Measurements from ENCODE around the gene MARCHF5. TPM values are rescaled to one million over a fixed set of nuclear protein-coding genes. Genes with fewer than 3 reads are reported as not detected.
"Not testable (repeated sequence)": the region's sequence is repeated elsewhere in the genome, so short reads cannot be mapped to it uniquely, and the experiment has no call there.

Gene MARCHF5
- total RNA-seq, 1 donor from 2014 or later, result 36.5 TPM

DNA sequence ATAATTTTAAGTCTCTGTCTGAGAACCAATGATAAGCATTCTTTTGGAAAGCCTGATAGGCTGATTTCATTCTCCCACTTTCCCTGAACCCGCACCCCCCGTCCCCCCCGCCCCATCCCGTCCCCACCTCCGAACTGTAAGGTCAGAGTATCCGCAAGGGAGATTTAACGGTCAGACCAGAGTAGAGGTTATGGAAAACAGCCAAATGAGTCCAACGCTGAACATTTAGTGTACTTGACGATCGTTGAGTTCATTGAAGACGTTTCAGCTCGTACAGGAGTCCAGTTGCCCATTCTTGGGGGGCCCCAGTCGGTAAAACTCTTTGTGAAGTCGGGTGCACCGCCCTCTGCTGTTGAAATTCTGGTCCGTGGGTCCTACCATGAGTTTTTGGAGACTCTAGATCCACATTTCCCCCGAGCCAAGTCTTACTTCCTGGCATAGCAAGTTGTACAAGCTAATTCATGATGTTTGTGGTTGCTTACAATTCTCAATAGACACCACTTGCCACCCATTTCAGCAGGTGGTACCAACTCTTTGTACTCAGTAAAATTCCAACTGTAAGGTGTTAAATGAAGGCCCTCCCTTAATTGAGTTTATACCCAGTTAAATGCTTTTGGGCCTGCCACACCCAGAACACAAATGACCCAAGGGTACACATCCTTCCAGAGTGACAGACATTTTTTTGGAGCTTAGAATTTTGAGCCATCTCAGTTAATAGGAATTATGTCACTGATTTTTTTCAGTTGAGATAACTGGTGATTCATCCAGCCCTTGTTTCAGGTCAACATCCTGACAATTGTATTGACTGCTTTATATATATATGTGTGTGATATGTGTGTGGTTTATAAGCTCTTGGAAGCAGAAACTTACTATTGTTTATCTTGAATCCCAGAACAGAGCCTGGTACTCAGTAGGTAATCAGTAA, 1.2 kb downstream of the MARCHF5 start:
- intact Hi-C loops (cut with DNase I), result loop anchor here (1.0 to 2.0 kb wide), 4 partner anchors 52 to 204 kb away; no protein-coding TSS in a partner anchor
- DNase-seq (ENCODE audit: missing footprints), result peak; percentile 74
- peak; percentile 7 for ATAC-seq

- intact Hi-C loops (cut with DNase I), result no loop called here
- no peak for DNase-seq (ENCODE audit: missing footprints)
- ATAC-seq, result peak; percentile 46
Observed at GRCh38 chr10:92298487-92298886, 7.5 kb downstream of the MARCHF5 start.

GRCh38 chr10:92303096-92303495, 12.1 kb downstream of the MARCHF5 start:
- ATAC-seq (no peak), DNase-seq (ENCODE audit: missing footprints) (no peak)
- intact Hi-C loops (cut with DNase I), result no loop called here

DNA sequence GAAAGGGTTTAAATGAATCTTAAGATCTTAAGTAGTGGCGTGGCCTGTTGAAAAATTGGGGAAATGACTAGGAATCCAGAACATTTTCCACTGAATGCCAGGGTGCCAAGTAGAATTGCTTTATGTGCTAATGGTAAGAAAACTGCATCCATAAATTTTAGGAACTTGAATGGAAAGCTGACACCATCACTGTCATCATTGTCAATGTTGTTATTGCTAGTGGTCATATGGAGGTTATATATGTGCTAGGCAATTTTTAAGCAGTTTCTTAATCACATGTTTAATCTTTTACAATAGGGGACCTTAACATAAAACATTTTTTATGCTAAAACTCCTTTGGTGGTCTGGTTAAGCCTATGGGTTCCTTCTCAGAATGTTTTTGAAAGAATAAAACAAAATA, 13.1 kb downstream of the MARCHF5 start:
- ATAC-seq, result no peak
- no peak for DNase-seq (ENCODE audit: missing footprints)
- intact Hi-C loops (cut with DNase I), result no loop called here

DNA sequence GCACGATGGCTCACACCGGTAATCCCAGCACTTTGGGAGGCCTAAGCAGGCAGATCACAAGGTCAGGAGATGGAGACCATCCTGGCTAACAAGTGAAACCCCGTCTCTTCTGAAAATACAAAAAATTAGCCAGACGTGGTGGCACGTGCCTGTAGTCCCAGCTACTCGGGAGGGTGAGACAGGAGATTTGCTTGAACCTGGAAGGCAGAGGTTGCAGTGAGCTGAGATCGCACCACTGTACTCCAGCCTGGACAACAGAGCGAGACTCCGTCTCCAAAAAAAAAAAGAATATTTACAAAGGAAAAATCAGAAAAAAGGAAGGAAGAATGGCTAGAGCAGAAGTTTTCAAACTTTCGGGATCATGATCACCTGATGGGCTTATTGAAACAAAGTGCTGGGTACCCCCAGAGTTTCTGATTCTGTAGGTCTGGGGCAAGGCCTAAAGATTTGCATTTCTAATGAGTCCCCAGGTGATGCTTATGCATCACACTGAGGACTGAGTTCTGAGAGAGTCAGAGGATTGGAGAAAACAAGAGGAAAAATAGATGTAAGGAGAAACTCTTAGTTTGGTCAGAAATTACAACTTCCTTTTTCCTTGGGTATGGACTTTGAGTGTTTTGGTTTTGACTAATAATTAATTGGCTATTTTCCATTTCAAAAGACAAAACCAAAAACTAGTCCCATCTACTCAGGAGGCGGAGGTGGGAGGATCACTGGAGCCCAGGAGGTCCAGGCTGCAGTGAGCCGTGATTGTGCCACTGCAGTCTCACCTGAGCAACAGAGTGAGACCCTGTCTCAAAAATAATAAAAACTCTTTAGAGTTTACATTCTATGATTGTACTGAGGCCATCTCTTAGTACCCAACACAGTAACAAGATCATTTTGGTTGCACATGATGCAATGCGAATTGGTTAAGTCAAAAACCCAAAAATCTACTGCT, 14.4 kb downstream of the MARCHF5 start:
- intact Hi-C loops (cut with DNase I), result no loop called here
- DNase-seq (ENCODE audit: missing footprints), result no peak
- no peak for ATAC-seq

GRCh38 chr10:92309272-92309671, 18.3 kb downstream of the MARCHF5 start:
- ATAC-seq, result no peak
- no peak for DNase-seq (ENCODE audit: missing footprints)
- intact Hi-C loops (cut with DNase I), result no loop called here

DNA sequence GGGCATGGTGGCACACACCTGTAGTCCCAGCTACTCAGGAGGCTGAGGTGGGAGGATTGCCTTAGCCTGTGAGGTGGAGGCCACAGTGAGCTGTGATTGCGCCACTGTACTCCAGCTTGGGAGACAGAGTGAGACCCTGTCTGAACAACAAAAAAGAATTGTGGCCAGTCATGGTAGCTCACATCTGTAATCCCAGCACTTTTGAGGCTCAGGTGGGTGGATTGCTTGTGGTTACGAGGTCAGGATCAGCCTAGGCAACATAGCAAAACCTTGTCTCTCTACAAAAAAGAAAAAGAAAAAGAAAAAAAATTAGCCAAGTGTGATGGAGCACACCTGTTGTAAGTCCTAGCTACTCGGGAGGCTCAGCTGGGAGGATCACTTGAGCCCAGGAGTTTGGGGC, 22.8 kb downstream of the MARCHF5 start:
- ATAC-seq (no peak), DNase-seq (ENCODE audit: missing footprints) (no peak)
- intact Hi-C loops (cut with DNase I), result no loop called here

DNA sequence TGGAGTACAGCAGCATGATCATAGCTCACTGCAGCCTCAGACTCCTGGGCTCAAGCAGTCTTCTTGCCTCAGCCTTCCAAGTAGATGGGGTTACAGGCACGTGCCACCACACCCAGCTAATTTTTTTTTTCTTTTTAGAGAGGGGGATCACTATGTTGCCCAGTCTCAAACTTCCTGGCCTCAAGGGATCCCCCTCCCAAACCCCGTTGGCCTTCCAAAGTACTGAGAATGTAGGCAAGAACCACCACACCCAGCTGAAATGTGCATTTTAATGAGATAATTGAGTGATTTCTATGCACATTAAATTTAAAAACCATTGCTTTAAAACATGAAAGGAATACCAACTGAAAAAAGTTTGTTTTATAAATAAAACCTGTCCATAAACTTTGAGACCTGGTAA, 25.6 kb downstream of the MARCHF5 start:
- ATAC-seq (no peak), DNase-seq (ENCODE audit: missing footprints) (no peak)
- intact Hi-C loops (cut with DNase I), result no loop called here

GRCh38 chr10:92323079-92323478, 32.1 kb downstream of the MARCHF5 start:
- ATAC-seq (no peak), DNase-seq (ENCODE audit: missing footprints) (no peak)
- intact Hi-C loops (cut with DNase I), result no loop called here

GRCh38 chr10:92327445-92328433, 36.8 kb downstream of the MARCHF5 start:
- ATAC-seq (no peak), DNase-seq (ENCODE audit: missing footprints) (no peak)
- intact Hi-C loops (cut with DNase I), result no loop called here

- ATAC-seq (no peak), DNase-seq (ENCODE audit: missing footprints) (no peak)
- intact Hi-C loops (cut with DNase I), result no loop called here
Observed at GRCh38 chr10:92328993-92329392, 38.0 kb downstream of the MARCHF5 start.

DNA sequence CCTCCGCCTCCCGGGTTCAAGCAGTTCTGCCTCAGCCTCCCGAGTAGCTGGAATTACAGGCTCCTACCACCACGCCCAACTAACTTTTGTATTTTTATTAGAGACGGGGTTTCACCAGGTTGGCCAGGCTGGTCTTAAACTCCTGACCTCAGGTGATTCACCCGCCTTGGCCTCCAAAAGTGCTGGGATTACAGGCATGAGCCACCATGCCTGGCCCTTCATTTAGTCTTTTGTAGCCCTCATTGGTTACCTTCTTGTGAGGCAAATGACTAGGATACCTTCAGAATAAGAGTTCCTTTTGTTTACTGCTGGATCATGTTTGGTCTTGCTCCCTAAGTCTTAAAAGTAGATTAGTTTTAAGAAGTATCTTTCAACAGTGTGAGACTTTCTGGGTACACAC, 39.0 kb downstream of the MARCHF5 start:
- DNase-seq (ENCODE audit: missing footprints); intact Hi-C loops (cut with DNase I); ATAC-seq: not testable (repeated sequence)

GRCh38 chr10:92342796-92343195, 51.8 kb downstream of the MARCHF5 start:
- intact Hi-C loops (cut with DNase I), result no loop called here
- ATAC-seq (no peak), DNase-seq (ENCODE audit: missing footprints) (no peak)

DNA sequence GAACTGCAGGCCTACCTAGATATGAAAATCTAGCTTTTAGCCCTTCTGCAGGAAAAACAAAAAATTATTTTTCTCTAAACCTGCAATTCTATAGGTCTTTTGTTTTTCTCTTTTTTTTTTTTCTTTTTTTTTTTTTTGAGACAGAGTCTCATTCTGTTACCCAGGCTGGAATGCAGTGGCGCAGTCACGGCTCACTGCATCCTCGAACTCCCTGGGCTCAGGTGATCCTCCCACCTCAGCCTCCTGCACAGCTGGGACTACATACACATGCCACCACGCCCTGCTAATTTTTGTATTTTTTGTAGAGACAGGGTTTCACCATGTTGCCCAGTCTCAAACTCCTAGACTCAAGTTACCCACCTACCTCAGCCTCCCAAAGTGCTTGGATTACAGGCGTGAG, 54.6 kb downstream of the MARCHF5 start:
- intact Hi-C loops (cut with DNase I); ATAC-seq; DNase-seq (ENCODE audit: missing footprints): not testable (repeated sequence)

DNA sequence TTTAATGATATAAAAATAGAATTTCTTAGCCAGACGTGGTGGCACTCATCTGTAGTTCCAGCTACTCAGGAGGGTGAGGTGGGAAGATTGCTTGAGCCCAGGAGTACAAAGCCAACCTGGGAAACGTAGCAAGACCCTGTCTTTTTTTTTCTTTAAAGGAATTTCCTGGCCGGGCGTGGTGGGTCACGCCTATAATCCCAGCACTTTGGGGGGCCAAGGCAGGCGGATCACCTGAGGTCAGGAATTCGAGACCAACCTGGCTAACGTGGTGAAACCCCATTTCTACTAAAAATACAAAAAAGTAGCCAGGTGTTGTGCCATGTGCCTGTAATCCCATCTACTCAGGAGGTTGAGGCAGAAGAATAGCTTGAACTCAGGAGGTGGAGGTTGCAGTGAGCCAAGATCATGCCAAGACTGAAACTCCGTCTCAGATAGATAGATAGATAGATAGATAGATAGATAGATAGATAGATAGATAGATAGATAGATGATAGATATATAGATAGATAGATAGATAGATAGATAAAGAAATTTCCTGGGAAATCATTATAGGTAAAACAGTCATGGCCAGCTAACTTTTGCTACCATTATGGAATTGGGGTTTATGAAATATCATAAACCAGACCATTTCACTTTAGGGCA, 56.2 kb downstream of the MARCHF5 start:
- ATAC-seq; intact Hi-C loops (cut with DNase I); DNase-seq (ENCODE audit: missing footprints): not testable (repeated sequence)

- intact Hi-C loops (cut with DNase I), result no loop called here
- DNase-seq (ENCODE audit: missing footprints), result no peak
Observed at GRCh38 chr10:92350411-92350810, 59.4 kb downstream of the MARCHF5 start.

DNA sequence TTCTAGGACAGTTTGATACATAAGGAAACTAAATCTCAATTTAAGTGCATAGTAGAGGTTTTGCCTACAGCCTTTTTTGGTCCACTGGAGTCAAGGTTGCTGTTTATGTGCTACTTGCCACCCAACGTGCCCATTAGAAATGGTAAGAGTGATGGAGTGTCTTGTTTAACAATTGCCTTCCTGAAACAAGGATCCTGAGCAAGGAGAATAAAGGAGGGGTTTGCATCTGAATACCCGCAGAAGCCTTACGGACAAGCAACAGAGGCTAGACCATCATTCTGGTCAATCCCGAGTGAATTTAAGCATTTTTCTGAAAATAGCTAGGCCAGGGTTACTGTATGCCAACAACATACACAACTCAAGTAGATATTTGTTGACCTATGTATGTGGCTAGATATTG, 63.6 kb downstream of the MARCHF5 start:
- no peak for DNase-seq (ENCODE audit: missing footprints)
- no peak for ATAC-seq
- intact Hi-C loops (cut with DNase I), result no loop called here

More at GRCh38 chr10:92350411-92350810, 59.4 kb downstream of the MARCHF5 start:
- ATAC-seq, result no peak

GRCh38 chr10:92356041-92356440, 65.1 kb downstream of the MARCHF5 start:
- DNase-seq (ENCODE audit: missing footprints) (no peak), ATAC-seq (no peak)
- intact Hi-C loops (cut with DNase I), result no loop called here

Measured in Right ventricle myocardium inferior (tissue), 1 donor.